Measurements from ENCODE around the gene SLC35F1.

- TF ChIP-seq CTCF (conservative IDR thresholded peaks at IDR 0.05) (no peak), EZH2 (IDR thresholded peaks at IDR 0.05; ENCODE audit: low read depth) (no peak)
Measured at GRCh38 chr6:118103381-118104146, 196.5 kb downstream of the SLC35F1 start.

Data from PC-9 (cell line).